ENCODE data around the gene YIPF7.

DNA sequence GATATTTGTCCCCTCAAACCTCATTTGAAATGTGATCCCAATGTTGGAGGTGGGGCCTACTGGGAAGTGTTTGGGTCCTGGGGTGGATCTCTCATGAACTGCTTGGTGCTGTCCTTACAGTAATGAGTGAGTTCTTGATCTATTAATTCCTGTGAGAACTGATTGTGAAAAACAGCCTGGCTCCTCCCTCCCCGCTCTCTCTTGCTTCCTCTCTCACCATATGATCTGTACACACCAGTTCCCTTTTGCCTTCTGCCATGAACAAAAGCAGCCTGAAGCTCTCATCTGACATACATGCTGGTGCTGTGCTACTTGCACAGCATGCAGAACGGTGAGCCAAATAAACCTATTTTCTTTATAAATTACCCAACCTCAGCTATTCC is 11.2 kb upstream of the YIPF7 start:
- TF ChIP-seq, protein P1, sequence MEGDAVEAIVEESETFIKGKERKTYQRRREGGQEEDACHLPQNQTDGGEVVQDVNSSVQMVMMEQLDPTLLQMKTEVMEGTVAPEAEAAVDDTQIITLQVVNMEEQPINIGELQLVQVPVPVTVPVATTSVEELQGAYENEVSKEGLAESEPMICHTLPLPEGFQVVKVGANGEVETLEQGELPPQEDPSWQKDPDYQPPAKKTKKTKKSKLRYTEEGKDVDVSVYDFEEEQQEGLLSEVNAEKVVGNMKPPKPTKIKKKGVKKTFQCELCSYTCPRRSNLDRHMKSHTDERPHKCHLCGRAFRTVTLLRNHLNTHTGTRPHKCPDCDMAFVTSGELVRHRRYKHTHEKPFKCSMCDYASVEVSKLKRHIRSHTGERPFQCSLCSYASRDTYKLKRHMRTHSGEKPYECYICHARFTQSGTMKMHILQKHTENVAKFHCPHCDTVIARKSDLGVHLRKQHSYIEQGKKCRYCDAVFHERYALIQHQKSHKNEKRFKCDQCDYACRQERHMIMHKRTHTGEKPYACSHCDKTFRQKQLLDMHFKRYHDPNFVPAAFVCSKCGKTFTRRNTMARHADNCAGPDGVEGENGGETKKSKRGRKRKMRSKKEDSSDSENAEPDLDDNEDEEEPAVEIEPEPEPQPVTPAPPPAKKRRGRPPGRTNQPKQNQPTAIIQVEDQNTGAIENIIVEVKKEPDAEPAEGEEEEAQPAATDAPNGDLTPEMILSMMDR (conservative IDR thresholded peaks at IDR 0.05 in 1 of 2, IDR thresholded peaks at IDR 0.05 in 1 of 2; ENCODE audit: low read depth in 1 of 2, low read length in 2 of 2) = no peak
- no peak for TF ChIP-seq EZH2 (IDR thresholded peaks at IDR 0.05; ENCODE audit: low read length, missing control alignments)

All from fibroblast of lung (primary cell).